Naive B cell (primary cell): ENCODE measurements around the gene SPG7. TPM values are rescaled to one million over a fixed set of nuclear protein-coding genes. Genes with fewer than 3 reads are reported as not detected.

ENCODE experiments used
- ATAC-seq, 2 donors: fragments of 150-1000 bp; cut with Tn5 transposase; 2 replicates each; pipeline ENCODE4 v1.10.0; 2021; ENCODE audit warnings: low read depth in 2 of 2, mild to moderate bottlenecking in 2 of 2, moderate library complexity in 2 of 2
- DNase-seq: peaks from one replicate; pipeline ENCODE4 v3.0.0; 2022
- H3K27ac Mint-ChIP-seq, 6 donors: one replicate each; pipeline ENCODE4 v1.8.0; 2020 to 2022; ENCODE audit warnings: mild to moderate bottlenecking in 6 of 6, mixed read lengths in 6 of 6, moderate library complexity in 5 of 6, inconsistent platforms in 2 of 6
- H3K27me3 Mint-ChIP-seq, 3 donors: one replicate each; pipeline ENCODE4 v1.8.0; 2021 to 2022; ENCODE audit warnings: mixed read lengths in 3 of 3, mild to moderate bottlenecking in 1 of 3
- H3K36me3 Mint-ChIP-seq, 2 donors: one replicate each; pipeline ENCODE4 v1.8.0; 2020 to 2022; ENCODE audit warnings: mixed read lengths in 2 of 2, inconsistent platforms in 1 of 2, mild to moderate bottlenecking in 1 of 2
- H3K4me1 Mint-ChIP-seq, 3 donors: one replicate each; pipeline ENCODE4 v1.8.0; 2020 to 2022; ENCODE audit warnings: mixed read lengths in 3 of 3, inconsistent platforms in 1 of 3, mild to moderate bottlenecking in 1 of 3, moderate library complexity in 1 of 3
- H3K4me3 Mint-ChIP-seq, 8 donors: one replicate each; pipeline ENCODE4 v1.8.0; 2020 to 2022; ENCODE audit warnings: mild to moderate bottlenecking in 8 of 8, mixed read lengths in 8 of 8, moderate library complexity in 8 of 8, inconsistent platforms in 2 of 8
- H3K9me3 Mint-ChIP-seq, 7 donors: one replicate each; pipeline ENCODE4 v1.8.0; 2020 to 2022; ENCODE audit warnings: mixed read lengths in 7 of 7, mild to moderate bottlenecking in 5 of 7, inconsistent platforms in 2 of 7, moderate library complexity in 1 of 7
- polyA plus RNA-seq, 6 donors: library from polyadenylated mRNA; unstranded; fragments of 300-500 nt; fragmentation: Illumina TruSeq; gene quantifications; one replicate each; pipeline ENCODE4 v1.2.3, GENCODE V29; 2021; ENCODE audit warnings: low read depth in 6 of 6

The SPG7 gene
- polyA plus RNA-seq, 6 donors from 2014 or later, result 34.8 to 54.1 (median 40.0) TPM

GRCh38 chr16:89534252-89534756, 26.1 kb downstream of the SPG7 start:
- H3K4me1 Mint-ChIP-seq, result peaks cover 14 to 23% (median 20%) of the 10 kb centered on the region in 3 donors
- peaks cover 0 to 9% of the 10 kb centered on the region in 2 donors for H3K36me3 Mint-ChIP-seq
- peaks cover 0 to 2% (median 0%) of the 10 kb centered on the region in 7 donors for H3K9me3 Mint-ChIP-seq

GRCh38 chr16:89536371-89536770, 28.2 kb downstream of the SPG7 start:
- H3K4me3 Mint-ChIP-seq, result no peak overlapping the region
- H3K27ac Mint-ChIP-seq, result no peak overlapping the region
- peaks cover 14 to 23% (median 20%) of the 10 kb centered on the region in 3 donors for H3K4me1 Mint-ChIP-seq
- no peaks in the 10 kb centered on the region for H3K27me3 Mint-ChIP-seq
- peaks cover 0 to 11% of the 10 kb centered on the region in 2 donors for H3K36me3 Mint-ChIP-seq
- ATAC-seq (no peak), DNase-seq (no peak)
- H3K9me3 Mint-ChIP-seq, result peaks cover 0 to 2% (median 0%) of the 10 kb centered on the region in 7 donors

More at GRCh38 chr16:89534252-89534756, 26.1 kb downstream of the SPG7 start:
- H3K27me3 Mint-ChIP-seq, result no peaks in the 10 kb centered on the region
- DNase-seq (peak; percentile 82), ATAC-seq (peak; percentile 93 to 94)
- peak overlapping the region; percentile 1 to 87 (median 72) for H3K4me3 Mint-ChIP-seq
- H3K27ac Mint-ChIP-seq, result peak overlapping the region; percentile 78 to 97 (median 94)

- no peaks in the 10 kb centered on the region for H3K27me3 Mint-ChIP-seq
- peak overlapping the region in 1 of 6 donors; percentile 77 for H3K27ac Mint-ChIP-seq
- H3K4me3 Mint-ChIP-seq, result no peak overlapping the region
- ATAC-seq (no peak), DNase-seq (no peak)
- peaks cover 0 to 2% (median 0%) of the 10 kb centered on the region in 7 donors for H3K9me3 Mint-ChIP-seq
- peaks cover 14 to 23% (median 20%) of the 10 kb centered on the region in 3 donors for H3K4me1 Mint-ChIP-seq
- peaks cover 0 to 11% of the 10 kb centered on the region in 2 donors for H3K36me3 Mint-ChIP-seq
These were observed 28.8 kb downstream of the SPG7 start for GRCh38 chr16:89536886-89537548.

DNA sequence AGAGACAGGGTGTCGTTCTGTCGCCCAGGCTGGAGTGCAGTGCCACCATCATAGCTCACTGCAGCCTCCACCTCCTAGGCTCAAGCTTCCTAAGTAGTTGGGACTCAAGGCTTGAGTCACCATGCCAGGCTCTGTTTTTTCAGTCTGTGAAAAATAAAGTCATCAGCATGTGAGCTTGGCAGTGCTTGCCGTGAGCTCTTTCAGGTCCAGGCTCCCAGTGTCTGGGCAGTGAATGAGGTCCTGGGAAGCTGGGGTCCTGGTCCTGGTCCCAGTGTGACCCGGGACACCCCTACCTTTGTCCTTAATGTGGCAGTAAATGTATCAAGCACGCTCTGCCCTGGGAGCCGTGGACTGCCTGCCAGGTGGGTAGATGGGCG, 29.3 kb downstream of the SPG7 start:
- ATAC-seq (no peak), DNase-seq (no peak)
- Mint-ChIP-seq H3K36me3 (peaks cover 0 to 11% of the 10 kb centered on the region in 2 donors), H3K9me3 (peaks cover 0 to 2% (median 0%) of the 10 kb centered on the region in 7 donors), H3K4me1 (peaks cover 14 to 23% (median 20%) of the 10 kb centered on the region in 3 donors), H3K4me3 (no peak overlapping the region), H3K27ac (no peak overlapping the region), H3K27me3 (no peaks in the 10 kb centered on the region)

DNA sequence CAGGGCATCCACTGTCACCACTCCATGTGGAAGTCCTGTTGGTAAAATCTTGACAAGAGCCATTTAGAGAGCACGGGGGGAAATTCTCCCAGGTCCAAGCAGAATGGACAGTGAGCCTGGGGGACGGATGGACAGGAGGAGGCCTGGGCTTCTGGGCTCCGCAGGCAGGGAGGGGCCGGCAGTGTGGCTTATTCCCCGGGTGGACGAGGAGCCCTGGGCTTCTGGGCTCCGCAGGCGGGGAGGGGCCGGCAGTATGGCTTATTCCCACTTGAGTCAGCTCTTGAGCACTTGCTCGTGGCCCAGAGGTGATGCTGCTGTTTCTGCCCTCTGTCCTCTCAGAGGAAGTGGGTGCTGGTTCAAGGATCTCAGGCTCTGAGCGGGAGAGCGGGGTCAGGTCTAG, 30.1 kb downstream of the SPG7 start:
- H3K9me3 Mint-ChIP-seq, result peaks cover 0 to 2% (median 0%) of the 10 kb centered on the region in 7 donors
- no peak for DNase-seq
- H3K27me3 Mint-ChIP-seq, result no peaks in the 10 kb centered on the region
- no peak overlapping the region for H3K4me3 Mint-ChIP-seq
- H3K36me3 Mint-ChIP-seq, result peaks cover 0 to 11% of the 10 kb centered on the region in 2 donors
- ATAC-seq, result no peak
- H3K4me1 Mint-ChIP-seq, result peaks cover 14 to 23% (median 20%) of the 10 kb centered on the region in 3 donors
- H3K27ac Mint-ChIP-seq, result no peak overlapping the region

- peaks cover 0 to under 1% (median 0%) of the 10 kb centered on the region in 3 donors for H3K4me1 Mint-ChIP-seq
- H3K9me3 Mint-ChIP-seq, result no peaks in the 10 kb centered on the region
- peak overlapping the region in 1 of 8 donors; percentile 5 for H3K4me3 Mint-ChIP-seq
- DNase-seq, result no peak
- no peak overlapping the region for H3K27ac Mint-ChIP-seq
- ATAC-seq, result no peak
- H3K36me3 Mint-ChIP-seq, result peaks cover 0 to 4% of the 10 kb centered on the region in 2 donors
- no peaks in the 10 kb centered on the region for H3K27me3 Mint-ChIP-seq
These were observed 32.4 kb downstream of the SPG7 start for GRCh38 chr16:89540557-89540956.

GRCh38 chr16:89541792-89542191, 33.6 kb downstream of the SPG7 start:
- Mint-ChIP-seq H3K9me3 (no peaks in the 10 kb centered on the region), H3K36me3 (peaks cover 2 to 6% of the 10 kb centered on the region in 2 donors), H3K27ac (no peak overlapping the region), H3K4me1 (no peaks in the 10 kb centered on the region), H3K4me3 (no peak overlapping the region), H3K27me3 (no peaks in the 10 kb centered on the region)
- no peak for ATAC-seq
- DNase-seq, result no peak

DNA sequence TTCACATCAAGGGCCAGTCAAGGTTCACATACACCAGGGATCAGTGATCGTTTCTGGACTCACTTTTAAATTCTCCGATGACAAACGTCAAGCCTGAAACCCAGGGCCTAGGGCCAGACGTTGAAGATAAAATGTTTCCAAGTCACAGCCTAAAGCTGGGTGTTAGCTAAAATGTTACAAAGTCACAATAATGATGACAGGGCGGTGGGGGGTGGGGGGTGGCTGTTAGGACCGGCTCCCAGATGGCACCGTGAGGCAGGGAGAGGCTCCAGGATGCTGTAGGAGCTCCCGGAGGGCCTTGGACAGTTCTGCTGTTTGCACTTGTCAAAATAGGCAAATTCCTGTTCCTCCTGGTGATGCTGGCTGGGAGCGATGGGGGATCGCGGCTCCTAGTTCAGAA, 35.9 kb downstream of the SPG7 start:
- Mint-ChIP-seq H3K4me1 (peaks cover 2 to 10% (median 3%) of the 10 kb centered on the region in 3 donors), H3K27ac (no peak overlapping the region), H3K36me3 (peaks cover 9 to 15% of the 10 kb centered on the region in 2 donors), H3K4me3 (no peak overlapping the region), H3K9me3 (no peaks in the 10 kb centered on the region), H3K27me3 (no peaks in the 10 kb centered on the region)
- DNase-seq (no peak), ATAC-seq (no peak)

GRCh38 chr16:89544713-89545043, 36.5 kb downstream of the SPG7 start:
- Mint-ChIP-seq H3K4me3 (no peak overlapping the region), H3K4me1 (peaks cover 8 to 15% (median 9%) of the 10 kb centered on the region in 3 donors), H3K27ac (no peak overlapping the region), H3K9me3 (no peaks in the 10 kb centered on the region), H3K36me3 (peaks cover 15% of the 10 kb centered on the region in 2 donors), H3K27me3 (no peaks in the 10 kb centered on the region)
- DNase-seq (no peak), ATAC-seq (no peak)

DNA sequence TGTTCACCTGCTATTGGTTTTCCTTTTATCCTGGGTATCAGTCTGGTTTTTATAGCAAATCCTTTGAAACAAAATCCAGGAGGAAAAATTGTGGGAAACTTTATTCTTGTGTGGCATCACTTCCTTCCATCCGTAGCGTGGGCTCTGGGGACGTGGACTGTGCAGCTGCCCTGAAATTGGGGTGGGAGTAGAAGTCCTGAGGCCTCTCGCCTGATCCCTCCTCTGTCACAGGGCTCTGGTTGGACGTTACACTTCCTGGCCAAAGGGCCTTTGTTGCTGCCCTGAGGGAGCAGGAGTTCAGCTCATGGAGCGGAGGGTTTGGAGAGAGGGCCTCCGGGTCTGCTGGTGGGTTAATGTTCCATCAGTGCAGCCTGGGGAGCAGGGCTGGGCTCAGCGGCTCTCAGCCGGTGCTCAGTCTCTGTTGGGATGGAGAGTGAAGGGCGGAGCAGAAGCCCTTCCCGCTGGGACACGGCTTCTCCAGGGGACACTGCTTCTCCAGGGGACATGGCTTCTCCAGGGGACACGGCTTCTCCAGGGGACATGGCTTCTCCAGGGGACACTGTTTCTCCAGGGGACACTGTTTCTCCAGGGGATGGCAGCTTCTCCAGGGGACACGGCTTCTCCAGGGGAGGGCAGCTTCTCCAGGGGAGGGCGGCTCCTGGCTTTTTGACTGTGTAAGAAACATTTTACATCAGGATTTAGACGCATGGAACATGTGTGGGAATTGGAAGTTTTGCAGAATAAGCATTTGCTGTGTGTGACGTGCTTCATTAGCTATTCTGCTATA, 37.0 kb downstream of the SPG7 start:
- DNase-seq, result no peak
- Mint-ChIP-seq H3K9me3 (no peaks in the 10 kb centered on the region), H3K27ac (no peak overlapping the region), H3K36me3 (peaks cover 11 to 17% of the 10 kb centered on the region in 2 donors), H3K4me1 (peaks cover 8 to 17% (median 9%) of the 10 kb centered on the region in 3 donors), H3K4me3 (peak overlapping the region in 1 of 8 donors; percentile 56), H3K27me3 (no peaks in the 10 kb centered on the region)
- ATAC-seq, result no peak

DNA sequence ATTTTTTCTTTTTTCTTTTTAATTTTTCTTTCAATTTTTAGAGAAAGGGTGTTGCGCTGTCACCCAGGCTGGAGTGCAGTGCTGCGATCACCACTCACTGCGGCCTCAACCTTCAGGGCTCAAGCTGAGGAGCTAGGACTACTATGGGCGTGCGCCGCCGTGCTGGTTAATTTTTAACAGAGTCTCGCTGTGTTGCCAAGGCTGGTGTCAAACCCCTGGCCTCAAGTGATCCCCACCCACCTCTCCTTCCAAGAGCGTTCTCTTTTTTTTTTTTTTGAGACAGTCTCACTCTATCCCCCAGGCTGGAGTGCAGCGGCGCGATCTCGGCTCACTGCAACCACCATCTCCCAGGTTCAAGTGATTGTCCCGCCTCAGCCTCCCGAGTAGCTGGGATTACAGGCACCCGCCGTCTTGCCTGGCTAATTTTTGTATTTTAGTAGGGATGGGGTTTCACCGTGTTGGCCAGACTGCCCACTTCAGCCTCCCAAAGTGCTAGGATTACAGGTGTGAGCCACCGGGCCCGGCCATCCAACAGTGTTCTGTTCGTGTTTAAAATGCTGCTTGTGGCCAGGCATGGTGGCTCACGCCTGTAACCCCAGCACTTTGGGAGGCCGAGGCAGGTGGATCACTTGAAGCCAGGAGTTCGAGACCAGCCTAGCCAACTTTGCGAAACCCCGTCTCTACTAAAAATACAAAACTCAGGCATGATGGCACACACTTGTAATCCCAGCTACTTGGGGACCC, 37.8 kb downstream of the SPG7 start:
- Mint-ChIP-seq H3K9me3 (no peaks in the 10 kb centered on the region), H3K27me3 (no peaks in the 10 kb centered on the region), H3K36me3 (peaks cover 11 to 17% of the 10 kb centered on the region in 2 donors), H3K4me3 (peak overlapping the region in 1 of 8 donors; percentile 29), H3K4me1 (peaks cover 8 to 17% (median 9%) of the 10 kb centered on the region in 3 donors), H3K27ac (no peak overlapping the region)
- DNase-seq, result no peak
- ATAC-seq, result no peak

- Mint-ChIP-seq H3K27ac (peak overlapping the region in 1 of 6 donors; percentile 41), H3K27me3 (no peaks in the 10 kb centered on the region), H3K4me3 (no peak overlapping the region), H3K36me3 (peaks cover 17% of the 10 kb centered on the region in 2 donors), H3K9me3 (no peaks in the 10 kb centered on the region), H3K4me1 (peaks cover 8 to 17% (median 9%) of the 10 kb centered on the region in 3 donors)
- DNase-seq (no peak), ATAC-seq (no peak)
These were observed 38.6 kb downstream of the SPG7 start for GRCh38 chr16:89546781-89547180.

DNA sequence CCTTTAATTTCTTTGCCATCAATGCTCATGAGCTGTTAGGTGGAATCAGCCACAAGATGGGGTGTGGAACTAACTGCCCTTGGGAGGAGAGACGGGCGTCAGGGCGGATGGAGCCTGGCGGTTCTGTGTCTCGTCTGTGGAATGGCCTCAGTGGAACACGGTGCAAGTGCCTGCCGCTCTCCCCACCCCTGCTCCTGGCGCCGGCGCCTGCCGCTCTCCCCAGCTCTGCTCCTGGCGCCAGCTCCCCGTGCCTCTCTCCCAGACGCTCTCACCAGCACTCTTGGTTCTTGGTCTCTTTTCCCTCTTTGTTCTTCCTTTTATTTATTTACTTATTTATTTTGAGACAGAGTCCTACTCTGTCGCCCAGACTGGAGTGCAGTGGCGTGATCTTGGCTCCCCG, 39.1 kb downstream of the SPG7 start:
- Mint-ChIP-seq H3K36me3 (peaks cover 17% of the 10 kb centered on the region in 2 donors), H3K9me3 (no peaks in the 10 kb centered on the region), H3K27ac (no peak overlapping the region)

More for the DNA sequence above, 39.1 kb downstream of the SPG7 start:
- DNase-seq (no peak), ATAC-seq (no peak)
- no peaks in the 10 kb centered on the region for H3K27me3 Mint-ChIP-seq
- H3K4me3 Mint-ChIP-seq, result no peak overlapping the region
- peaks cover 8 to 17% (median 9%) of the 10 kb centered on the region in 3 donors for H3K4me1 Mint-ChIP-seq
